NCI-H187 (cell line): Measurements from ENCODE around the gene PRKCE.
"Not testable (repeated sequence)": the region's sequence is repeated elsewhere in the genome, so short reads cannot be mapped to it uniquely, and the experiment has no call there.

Source experiments
- DNase-seq, 2 experiments: peaks; one replicate each; lab custom pipeline; 2025; lab: John Stamatoyannopoulos, UW

Gene PRKCE

DNA sequence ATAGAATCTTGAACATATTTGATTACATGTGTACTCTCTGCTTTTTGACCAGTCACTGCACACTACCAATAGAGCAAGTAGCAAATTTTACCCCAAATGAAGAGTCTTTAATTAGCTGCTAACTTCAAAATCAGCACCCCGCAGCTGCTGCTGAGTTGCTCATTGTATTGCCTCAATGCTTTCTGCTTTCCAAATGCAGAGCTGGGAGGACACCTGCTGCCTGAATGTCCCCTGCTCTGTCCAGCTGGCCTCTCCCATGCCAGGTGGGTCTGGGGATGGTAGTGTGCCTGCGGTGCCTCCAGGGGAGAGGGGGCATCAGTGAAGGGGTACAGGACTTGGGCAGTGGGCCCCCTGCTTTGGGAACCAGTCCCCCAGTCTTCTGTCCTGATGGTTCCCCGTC, 184.8 kb downstream of the PRKCE start:
- DNase-seq = no peak

DNA sequence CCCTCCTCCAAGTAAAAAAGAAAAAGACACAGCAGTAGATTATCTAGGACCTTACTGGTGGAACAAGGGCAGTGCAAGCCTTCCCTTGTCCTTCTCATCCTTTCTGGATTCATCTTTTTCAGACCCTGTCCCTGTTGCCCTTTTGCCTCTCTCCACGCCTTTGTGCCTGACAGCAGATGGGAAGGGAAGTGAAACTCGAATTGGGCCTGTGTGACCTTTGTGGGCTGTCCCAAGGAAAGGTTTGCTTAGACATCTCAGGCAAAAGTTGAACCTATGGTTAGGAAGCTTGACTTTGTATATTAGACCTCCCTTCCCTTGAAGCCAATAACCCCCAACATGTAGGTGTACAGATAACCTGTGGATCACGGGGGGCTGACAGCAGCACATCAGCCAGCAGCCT, 185.3 kb downstream of the PRKCE start:
- DNase-seq = no peak

DNA sequence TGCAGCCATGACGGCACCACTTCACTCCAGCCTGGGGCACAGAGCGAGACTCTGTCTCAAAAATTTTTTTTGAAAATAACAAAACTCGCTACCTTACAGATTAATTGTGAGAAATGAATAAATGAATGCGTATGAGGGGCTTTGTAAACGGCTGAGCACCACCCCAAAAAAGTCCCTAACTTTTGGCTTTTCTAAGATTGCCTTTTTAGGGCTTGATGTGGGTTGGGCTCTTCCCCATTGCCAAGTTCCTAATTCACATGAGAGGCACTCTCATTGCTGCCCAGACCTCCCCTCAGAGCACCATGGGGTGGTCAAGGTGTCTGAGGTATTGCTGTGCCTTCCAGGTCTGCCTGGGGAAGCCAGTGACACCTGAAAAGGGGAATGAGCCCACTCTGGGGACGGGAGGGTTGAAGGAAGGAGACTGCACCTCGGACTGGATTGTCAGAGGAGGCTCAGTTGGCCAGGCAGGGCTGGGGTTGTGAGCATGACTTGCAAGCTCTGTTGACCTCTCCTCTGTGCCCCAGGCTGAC, 186.4 kb downstream of the PRKCE start:
- no peak for DNase-seq

DNA sequence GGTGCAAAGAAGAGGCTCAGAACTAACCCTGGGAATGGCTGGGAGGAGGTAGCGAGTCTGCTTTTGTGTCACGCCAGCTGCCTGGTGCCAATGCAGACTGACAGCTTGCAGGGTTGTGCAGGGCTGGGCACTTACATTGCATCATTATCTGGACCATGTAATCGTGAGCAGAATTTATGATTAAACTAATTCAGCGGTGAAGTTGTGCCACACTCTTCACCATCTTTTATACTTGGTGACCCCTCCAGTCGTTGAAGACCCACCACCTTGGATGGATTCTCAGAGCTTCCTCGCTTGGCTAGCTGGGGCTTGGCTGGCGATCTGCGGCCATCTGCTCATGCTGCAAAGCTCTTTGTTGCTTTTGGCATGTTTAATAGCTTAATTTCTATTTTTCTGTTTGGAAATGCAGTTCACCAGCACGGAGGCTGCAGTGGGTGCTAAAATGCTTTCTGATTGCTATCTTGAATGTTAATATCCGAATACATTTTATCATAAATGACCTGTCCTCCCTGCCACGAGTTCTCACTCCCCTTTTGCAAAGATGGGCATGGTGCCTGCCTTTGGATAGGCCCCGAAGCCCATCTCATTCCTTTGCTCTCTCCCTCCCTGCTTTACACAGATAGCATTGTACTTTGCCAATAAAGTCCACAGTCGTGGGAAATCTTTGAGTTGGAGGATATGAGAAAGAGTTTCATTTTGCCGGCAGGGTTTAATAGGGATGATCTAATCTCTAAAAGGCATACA, 188.2 kb downstream of the PRKCE start:
- DNase-seq = no peak

DNA sequence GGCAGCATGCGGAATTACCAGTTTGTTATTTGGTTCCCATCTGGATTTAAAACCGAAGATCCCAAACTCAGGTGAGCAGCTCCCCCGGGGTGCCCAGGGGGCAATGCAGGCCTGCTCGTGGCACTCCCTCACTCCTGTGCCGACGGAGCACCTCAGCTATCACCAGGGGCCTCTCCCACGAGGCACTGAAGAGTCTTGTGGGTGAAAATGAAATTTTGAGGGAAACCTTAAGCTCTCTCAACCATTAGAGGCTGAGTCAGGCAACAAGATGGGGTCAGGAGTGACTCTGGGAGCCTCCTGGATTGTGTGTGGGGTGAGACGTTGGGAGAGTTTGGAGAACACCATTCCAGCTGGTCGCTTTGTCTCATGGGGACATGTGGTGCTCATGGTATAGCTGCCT, 189.0 kb downstream of the PRKCE start:
- DNase-seq = no peak

DNA sequence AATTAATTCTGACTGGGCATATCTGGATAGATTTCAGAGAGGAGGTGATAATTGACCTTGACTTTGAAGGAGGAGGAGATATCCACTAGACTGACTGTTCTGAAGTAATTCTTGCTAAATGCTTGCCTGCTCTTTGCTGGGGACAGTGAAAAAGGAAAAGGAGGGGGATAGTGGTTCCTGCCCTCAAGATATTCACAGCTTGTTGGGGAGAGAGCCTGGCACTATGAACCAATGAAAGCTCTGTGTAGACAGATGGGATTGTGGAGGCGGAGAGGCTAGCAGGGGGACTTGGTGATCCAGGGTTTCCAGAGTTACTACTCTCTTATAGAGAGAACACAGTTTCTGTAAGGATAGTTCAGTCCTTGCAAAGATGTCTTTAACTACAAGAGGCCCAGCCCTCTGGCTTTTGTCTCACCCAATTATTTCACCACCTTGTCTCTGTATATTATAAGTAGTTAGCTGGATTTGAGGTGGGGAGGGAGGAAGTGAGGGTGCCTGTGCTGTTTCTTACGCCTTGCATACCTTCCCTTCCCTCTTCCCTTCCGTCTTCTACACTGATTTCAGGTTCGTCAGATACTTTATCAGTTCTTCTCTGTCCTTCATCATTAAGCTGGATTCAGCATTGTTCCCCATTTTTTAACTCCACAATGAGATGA, 190.4 kb downstream of the PRKCE start:
- DNase-seq = no peak

DNA sequence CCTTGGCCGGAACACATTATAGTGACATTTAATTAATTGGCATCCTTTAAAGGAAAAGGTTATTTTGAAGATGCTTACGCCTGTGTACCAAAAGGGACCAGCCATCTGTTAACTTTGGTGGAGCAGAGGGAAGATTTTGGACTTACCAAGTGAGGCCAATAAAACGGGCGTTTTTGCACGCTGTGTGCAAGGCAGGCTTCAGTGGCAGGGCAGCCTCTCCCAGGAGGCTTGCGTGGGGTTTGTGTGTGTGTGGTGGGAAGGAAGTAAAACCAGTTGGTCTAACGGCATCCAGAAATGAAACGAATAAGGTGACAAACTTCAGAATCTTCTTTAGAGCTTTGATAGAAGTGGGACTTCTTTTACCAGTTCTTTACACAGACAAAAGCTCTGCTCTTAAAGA, 191.7 kb downstream of the PRKCE start:
- no peak for DNase-seq

DNA sequence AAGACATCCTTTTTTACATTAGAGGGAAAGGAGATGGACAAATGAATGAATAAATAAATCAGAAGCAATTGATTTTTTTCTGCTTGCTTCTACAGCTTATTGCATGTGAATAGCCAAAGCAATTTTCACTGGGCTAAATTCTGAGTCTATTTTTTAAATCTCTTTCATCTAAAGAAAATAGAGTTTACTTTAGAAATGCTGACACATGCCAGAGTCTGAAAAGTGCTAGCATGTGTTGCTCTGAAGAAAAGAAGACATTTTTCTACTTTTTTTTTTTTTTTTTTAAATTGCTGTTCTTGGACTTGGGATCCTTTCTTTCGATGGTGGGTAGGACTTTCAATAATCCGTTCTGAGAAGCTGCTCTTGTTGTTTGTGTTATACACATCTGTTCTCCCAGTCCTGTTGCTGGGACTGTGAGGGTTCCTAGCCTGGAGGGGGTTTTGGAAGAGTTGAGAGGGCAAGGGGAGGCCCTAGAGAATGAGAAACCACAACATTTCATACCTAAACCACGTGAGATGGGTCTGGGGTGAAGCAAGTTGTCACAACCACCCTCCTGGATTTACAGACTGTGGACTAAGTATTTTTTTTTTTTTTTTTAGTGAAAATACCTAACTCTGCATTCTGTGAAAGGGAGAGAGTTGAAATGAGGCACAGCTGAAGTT, 193.5 kb downstream of the PRKCE start:
- DNase-seq = no peak

DNA sequence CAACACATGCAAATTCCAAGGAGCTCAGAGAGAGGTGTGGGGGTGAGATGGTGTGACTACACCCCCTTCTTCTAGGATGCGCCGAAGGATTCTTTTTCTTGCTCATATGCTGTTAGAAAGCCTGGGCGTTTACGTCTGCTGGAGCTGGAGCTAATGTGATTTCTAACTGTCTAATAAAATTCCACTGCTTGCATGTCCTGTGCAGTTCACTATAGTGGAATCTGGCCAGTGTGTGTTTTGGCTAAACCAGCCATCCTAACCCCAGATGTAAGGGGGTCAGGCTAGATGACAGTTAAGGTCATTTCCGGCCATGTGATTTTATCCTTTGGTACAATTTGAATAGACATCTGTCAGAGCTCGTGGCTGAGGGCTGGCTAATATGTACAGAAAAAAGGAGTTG, 194.1 kb downstream of the PRKCE start:
- no peak for DNase-seq

DNA sequence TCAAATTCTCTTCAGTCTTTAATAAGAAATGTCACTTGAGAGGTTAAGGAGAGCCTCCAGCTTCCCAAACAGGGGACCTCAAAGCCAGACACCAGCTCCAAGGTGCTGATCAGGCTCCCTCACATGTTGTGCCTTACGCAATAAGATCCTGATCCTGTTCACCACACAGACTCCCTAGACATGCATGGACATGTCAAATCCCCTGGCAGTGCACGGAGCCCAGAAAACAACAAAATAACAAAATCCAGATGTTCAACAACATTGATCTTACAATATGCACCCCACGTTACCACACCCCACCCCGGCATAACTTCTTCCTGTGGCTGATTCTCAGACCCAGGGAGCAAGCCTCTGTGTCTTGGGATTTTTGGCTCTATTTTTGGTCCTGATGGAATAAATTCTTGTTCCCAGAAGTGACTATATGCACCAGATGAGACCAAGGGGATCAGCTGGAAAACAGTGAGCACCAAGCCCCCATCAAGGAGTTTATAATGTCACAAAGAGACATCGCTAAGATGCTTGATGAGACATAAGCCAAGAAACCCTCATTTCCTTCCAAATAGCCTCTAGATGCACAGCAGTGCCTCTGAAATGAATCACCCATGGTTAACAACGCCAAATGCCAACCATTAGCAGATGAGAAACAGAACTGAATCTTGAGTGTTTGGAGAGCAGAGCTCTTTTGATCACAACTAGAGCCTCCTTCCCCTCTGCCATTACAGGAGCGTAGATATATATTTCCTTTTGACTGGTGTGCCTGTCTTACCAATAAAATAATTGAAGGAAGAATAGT, 198.2 kb downstream of the PRKCE start:
- DNase-seq = no peak

DNA sequence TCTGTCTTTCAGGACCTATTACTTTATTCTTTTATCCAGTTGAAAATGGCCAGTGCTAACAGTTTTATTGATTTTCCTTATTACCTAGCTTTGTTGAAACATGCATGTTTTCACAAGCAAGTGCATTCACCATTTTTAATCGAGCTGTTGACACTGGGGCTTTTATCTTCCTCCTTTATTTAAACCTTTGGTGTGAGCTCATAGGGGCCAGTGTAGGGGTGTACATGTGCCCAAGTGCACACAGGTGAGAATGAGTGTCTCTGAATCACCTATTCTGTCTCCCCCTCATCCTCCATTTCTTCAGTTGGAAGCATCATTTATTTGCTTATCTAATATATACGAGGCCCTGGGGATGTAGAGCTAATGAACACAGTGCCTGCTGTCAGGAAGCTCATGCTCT, 199.1 kb downstream of the PRKCE start:
- no peak for DNase-seq

DNA sequence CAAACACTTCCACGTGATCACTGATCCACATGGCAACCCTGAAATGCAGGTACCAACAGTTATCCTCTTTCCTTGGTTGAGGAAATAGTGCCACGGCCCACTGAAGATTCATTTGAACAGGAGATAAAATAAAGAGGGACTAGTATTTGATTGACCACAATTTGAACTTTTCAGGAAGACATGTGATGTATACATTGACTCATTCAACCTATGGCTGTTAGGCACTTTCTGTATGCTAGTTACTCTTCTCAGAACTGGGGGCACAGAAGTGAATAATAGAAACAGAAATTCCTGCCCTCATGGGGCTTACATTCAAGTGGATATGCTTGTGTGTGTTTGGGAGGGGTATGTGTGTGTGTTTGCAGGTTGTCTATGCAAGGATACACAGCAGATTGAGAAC, 199.6 kb downstream of the PRKCE start:
- no peak for DNase-seq

DNA sequence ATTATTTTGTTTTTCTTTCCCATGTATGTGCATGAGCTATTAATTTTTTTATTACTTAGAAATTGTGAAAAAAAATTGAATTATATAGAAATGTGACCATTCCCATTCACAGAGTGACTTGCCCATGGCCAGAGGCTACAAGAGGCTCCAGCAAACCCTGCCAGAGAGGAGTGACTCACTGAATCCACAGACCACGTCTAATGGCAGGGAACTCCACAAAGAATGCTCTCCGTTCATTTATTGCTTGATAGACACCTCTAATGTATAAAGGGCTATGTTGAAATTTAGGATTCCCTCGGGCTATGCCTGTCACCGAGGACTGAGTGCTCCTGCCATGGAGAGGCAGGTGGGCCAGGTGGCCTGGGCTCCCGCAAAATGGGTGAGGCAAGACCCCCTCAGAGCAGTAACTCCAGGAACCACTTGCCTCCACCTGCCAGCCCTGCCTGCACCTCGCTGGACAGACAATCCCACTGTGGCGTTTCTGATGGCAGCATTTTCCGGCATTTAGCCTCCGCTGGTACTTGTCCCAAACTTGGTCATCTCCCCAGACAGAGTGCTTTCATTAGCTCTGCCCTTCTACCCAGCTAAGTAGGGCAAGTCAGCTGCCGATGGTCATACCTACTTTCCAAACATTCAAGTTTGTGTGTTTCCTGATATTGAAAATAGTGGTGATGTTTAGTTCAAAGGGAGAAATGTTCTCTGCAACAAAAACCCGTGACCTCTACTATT, 200.3 kb downstream of the PRKCE start:
- no peak for DNase-seq

DNA sequence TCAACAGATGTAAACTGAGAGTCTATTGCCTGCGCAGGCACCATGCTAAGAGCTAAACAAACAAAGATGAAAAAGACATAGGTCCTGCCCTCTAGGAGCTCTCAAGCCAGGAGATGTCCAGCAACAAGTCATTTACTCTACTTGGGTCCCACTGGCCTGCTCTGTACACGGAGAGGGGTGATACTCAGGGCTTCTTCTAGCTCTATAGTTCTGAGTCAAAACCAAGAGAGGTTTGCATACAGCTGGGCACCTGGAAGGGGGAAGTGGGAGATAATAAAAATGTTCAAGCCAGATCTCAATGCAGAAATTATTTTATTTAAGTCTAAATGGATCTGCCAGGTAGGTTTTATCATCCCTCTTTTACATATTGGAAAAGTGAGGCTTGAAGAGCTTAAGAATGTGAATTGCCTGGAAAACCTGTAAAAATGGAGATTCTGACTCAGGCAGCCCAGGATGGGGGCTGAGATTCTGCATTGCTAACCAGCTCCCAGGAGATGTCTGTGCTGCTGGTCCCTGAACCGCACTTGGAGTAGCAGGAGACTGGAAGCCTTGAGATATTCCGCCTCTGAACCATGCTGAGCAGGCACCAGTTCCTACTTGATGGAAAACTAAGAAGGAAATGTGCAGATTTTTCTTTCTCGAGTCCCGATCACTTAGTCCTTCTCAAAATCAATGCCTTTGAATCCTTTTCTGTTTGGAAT, 201.1 kb downstream of the PRKCE start:
- DNase-seq = no peak

DNA sequence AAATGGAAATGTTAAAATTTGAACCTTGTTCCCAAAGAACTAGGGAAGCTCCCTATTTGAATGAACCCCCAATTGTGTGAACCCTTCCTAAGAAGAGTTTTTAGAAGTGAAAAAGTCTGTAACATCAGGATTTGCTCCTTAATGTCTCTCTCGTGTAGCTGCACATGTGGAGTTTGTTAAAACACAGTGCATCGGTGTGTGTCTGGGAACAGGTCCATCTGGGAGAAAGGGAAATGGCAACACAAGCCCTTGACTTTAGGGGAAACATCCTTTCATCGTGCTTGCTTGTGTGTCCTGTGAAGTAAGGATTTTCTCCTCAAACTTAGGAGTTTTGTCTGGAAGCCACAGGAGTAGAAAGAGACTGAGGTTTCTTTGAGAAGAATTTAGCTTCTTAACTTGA, 203.9 kb downstream of the PRKCE start:
- no peak for DNase-seq

DNA sequence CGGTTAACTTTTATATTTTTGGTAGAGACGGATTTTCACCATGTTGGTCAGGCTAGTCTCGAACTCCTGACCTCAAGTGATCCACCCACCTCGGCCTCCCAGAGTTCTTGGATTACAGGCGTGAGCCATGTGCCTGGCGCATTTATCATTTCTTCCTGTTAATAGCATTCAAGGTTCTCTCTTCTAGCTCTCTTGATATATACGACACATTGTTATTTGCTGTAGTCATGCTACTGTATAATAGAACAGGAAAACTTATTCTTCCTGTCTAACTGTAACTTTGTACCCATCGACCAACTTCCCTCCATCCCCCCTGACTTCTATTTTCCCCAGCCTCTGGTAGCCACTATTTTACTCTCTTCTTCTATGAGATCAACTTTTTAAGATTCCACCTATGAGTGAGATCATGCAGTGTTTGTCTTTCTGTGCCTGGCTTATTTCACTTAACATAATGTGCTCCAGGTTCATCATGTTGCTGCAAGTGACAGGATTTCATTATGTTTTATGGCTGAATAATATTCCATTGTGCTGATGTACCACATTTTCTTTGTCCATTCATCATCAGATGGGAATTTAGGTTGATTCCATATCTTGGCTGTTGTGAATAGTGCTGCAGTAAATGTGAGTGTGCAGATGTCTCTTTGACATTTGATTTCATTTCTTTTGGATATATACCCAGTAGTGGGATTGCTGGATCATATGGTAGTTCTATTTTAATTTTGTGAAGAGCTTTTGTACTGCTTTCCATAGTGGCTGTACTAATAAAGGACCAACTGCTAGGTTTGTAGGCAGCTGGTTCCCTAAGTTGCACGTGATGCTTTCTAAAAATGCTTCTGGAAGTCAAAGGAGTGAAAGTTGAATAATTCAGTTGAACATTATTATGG, 205.2 kb downstream of the PRKCE start:
- DNase-seq = no peak

DNA sequence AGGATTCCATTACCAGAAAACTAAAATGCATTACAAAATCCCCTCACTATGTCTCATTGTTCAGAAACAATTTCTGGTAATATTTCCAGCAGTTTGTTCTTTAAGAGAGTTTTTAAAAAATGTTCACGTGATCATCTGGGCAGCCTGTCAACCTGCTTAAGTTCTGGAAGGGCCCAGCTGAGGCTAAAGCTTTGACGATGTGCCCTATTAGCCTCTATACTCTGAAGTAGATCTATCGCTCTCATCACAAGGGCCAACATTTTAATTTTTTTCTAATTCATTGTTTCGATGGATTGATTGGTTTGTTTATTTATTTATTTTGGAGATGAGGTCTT, 205.8 kb downstream of the PRKCE start:
- DNase-seq = no peak

DNA sequence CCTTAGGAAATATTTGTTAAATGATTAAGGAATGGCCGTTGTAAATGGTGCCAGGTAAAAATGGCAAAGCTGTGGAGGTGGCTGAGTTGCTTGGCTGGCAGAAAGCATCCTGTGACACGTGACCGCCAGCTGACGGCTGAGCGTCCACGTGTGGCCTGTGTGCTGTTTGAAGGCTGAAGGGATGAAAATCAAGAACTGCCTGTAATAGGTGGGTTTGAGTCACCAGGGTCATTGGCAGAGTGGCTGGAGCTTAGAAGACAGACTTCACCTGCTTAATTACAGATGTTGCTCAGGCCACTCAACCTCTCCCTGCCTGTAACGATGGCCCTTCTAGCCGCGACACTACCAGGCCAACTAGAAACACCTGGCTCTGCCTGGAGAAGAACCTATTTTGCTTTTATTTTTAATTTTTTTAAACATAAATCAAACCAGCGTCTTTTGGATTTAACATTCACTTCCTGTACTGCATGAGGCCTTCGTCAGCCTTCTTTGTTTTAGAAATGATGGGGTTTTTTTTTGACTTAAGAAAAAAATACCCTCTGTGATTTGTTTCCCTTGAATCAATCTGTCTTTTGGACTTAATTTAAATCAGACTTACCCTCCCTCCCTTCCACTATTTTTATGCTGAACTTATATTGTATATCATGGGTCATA, 206.5 kb downstream of the PRKCE start:
- no peak for DNase-seq

DNA sequence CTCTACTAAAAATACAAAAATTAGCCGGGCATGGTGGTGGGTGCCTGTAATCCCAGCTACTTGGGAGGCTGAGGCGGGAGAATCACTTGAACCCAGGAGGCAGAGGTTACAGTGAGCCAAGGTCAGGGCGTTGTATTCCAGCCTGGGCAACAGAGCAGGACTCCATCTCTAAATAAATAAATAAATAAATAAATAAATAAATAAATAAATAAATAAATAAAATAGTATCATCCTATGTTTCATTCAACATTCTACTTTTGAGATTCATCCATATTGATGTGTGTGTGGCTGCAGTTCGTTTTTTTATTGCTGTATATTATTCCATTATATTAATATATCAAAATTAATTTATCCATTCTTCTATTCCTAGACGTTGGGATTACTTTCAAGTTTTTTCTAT, 207.4 kb downstream of the PRKCE start:
- DNase-seq = not testable (repeated sequence)

DNA sequence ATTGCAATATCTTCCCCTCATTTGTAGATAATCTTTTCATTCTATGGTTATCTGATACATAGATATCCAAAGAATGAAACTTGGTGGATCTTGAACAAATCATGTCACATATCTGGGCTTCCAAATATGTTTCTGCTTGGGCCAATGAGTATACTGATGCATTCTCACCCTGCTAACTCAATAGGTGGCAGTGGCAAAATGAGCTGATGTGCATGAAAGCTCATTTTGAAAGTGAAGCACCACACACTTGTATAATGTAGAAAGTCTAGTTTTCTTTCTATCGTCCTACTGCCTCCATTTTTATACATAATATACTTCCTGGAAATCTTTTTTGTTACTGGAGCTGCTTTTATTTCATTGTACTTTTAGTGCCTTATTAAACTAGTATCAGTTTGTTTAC, 208.2 kb downstream of the PRKCE start:
- no peak for DNase-seq
